Activated CD8-positive, alpha-beta memory T cell treated with anti-CD3 and anti-CD28 coated beads, Interleukin-2, amount 10 ng/mL, durations not matched to agents 7 days and 5 days (primary cell): ENCODE results near the gene PDE3A. TPM values are rescaled to one million over a fixed set of nuclear protein-coding genes. Genes with fewer than 3 reads are reported as not detected.
A peak's percentile ranks its signal among the peaks of the same experiment; 100 is the strongest.

Experiments used
- ATAC-seq: fragments of 150-1000 bp; cut with Tn5 transposase; one replicate; pipeline ENCODE4 v1.10.0; 2021; ENCODE audit warnings: moderate library complexity
- CTCF ChIA-PET: fragments of 350-600 bp; sonication (Branson Sonifier 250); formaldehyde crosslinking; loops from one replicate; lab custom pipeline; 2021; ENCODE audit warnings: antibody characterized with exemption; lab: Charles Lee
- DNase-seq: peaks from one replicate; pipeline ENCODE4 v3.0.0-alpha.2; 2020
- H3K27ac Mint-ChIP-seq: one replicate; pipeline ENCODE4 v1.8.0; 2021; ENCODE audit warnings: mild to moderate bottlenecking, mixed read lengths
- H3K27me3 Mint-ChIP-seq: one replicate; pipeline ENCODE4 v1.8.0; 2021; ENCODE audit warnings: mixed read lengths
- H3K36me3 Mint-ChIP-seq: one replicate; pipeline ENCODE4 v1.8.0; 2021; ENCODE audit warnings: mild to moderate bottlenecking, mixed read lengths
- H3K4me1 Mint-ChIP-seq: one replicate; pipeline ENCODE4 v1.8.0; 2021; ENCODE audit warnings: mixed read lengths
- H3K4me3 Mint-ChIP-seq: one replicate; pipeline ENCODE4 v1.8.0; 2021; ENCODE audit warnings: mild to moderate bottlenecking, moderate library complexity, mixed read lengths
- H3K9me3 Mint-ChIP-seq: one replicate; pipeline ENCODE4 v1.8.0; 2022; ENCODE audit warnings: low read depth, mixed read lengths
- total RNA-seq, 2 experiments: library from RNA; stranded (reverse); gene quantifications; one replicate each; pipeline ENCODE4 v1.2.3, GENCODE V29; 2021

The PDE3A gene
- total RNA-seq, 2 experiments from 2014 or later = not detected

GRCh38 chr12:20487519-20487918 is 119.2 kb downstream of the PDE3A start:
- Mint-ChIP-seq H3K4me1 (peaks cover 7% of the 10 kb centered on the region), H3K9me3 (no peaks in the 10 kb centered on the region), H3K4me3 (no peak overlapping the region), H3K36me3 (no peaks in the 10 kb centered on the region), H3K27me3 (no peaks in the 10 kb centered on the region), H3K27ac (no peak overlapping the region)
- ATAC-seq (no peak), DNase-seq (no peak)
- CTCF ChIA-PET = no interaction called here

GRCh38 chr12:20489645-20490044 is 121.3 kb downstream of the PDE3A start:
- no peaks in the 10 kb centered on the region for H3K27me3 Mint-ChIP-seq
- CTCF ChIA-PET = no interaction called here
- no peaks in the 10 kb centered on the region for H3K9me3 Mint-ChIP-seq
- ATAC-seq (no peak), DNase-seq (no peak)
- no peak overlapping the region for H3K27ac Mint-ChIP-seq
- no peak overlapping the region for H3K4me3 Mint-ChIP-seq
- H3K36me3 Mint-ChIP-seq = no peaks in the 10 kb centered on the region
- H3K4me1 Mint-ChIP-seq = peaks cover 7% of the 10 kb centered on the region

- Mint-ChIP-seq H3K27ac (no peak overlapping the region), H3K9me3 (no peaks in the 10 kb centered on the region), H3K4me3 (no peak overlapping the region), H3K36me3 (no peaks in the 10 kb centered on the region), H3K4me1 (peaks cover 7% of the 10 kb centered on the region), H3K27me3 (no peaks in the 10 kb centered on the region)
- no peak for DNase-seq
- ATAC-seq = no peak
- CTCF ChIA-PET = no interaction called here
Observed at GRCh38 chr12:20490213-20490612, 121.9 kb downstream of the PDE3A start.

- Mint-ChIP-seq H3K27me3 (no peaks in the 10 kb centered on the region), H3K4me3 (no peak overlapping the region), H3K36me3 (no peaks in the 10 kb centered on the region), H3K9me3 (no peaks in the 10 kb centered on the region), H3K4me1 (peaks cover 7% of the 10 kb centered on the region), H3K27ac (no peak overlapping the region)
- DNase-seq (no peak), ATAC-seq (no peak)
- CTCF ChIA-PET = no interaction called here
Observed at GRCh38 chr12:20491290-20491689, 123.0 kb downstream of the PDE3A start.

- H3K36me3 Mint-ChIP-seq = no peaks in the 10 kb centered on the region
- H3K27ac Mint-ChIP-seq = no peak overlapping the region
- ATAC-seq (peak; percentile 53), DNase-seq (peak; percentile 46)
- no peak overlapping the region for H3K4me3 Mint-ChIP-seq
- peaks cover 7% of the 10 kb centered on the region for H3K4me1 Mint-ChIP-seq
- CTCF ChIA-PET = no interaction called here
- no peaks in the 10 kb centered on the region for H3K9me3 Mint-ChIP-seq
- no peaks in the 10 kb centered on the region for H3K27me3 Mint-ChIP-seq
Observed at GRCh38 chr12:20492251-20492760, 124.0 kb downstream of the PDE3A start.

GRCh38 chr12:20493934-20494333 is 125.6 kb downstream of the PDE3A start:
- ATAC-seq (no peak), DNase-seq (no peak)
- Mint-ChIP-seq H3K27me3 (no peaks in the 10 kb centered on the region), H3K27ac (no peak overlapping the region), H3K4me1 (peaks cover 7% of the 10 kb centered on the region), H3K4me3 (no peak overlapping the region), H3K36me3 (no peaks in the 10 kb centered on the region), H3K9me3 (no peaks in the 10 kb centered on the region)
- CTCF ChIA-PET = interaction anchor here (0.7 kb wide), 1 partner anchor 12 kb away, joined by 3 read pairs; no protein-coding TSS in a partner anchor

- CTCF ChIA-PET = no interaction called here
- H3K27me3 Mint-ChIP-seq = no peaks in the 10 kb centered on the region
- no peak overlapping the region for H3K4me3 Mint-ChIP-seq
- H3K4me1 Mint-ChIP-seq = peaks cover 7% of the 10 kb centered on the region
- ATAC-seq (no peak), DNase-seq (no peak)
- no peaks in the 10 kb centered on the region for H3K9me3 Mint-ChIP-seq
- no peaks in the 10 kb centered on the region for H3K36me3 Mint-ChIP-seq
- H3K27ac Mint-ChIP-seq = no peak overlapping the region
Observed at GRCh38 chr12:20494851-20495250, 126.5 kb downstream of the PDE3A start.

- Mint-ChIP-seq H3K27me3 (no peaks in the 10 kb centered on the region), H3K4me3 (no peak overlapping the region), H3K27ac (no peak overlapping the region), H3K36me3 (no peaks in the 10 kb centered on the region), H3K9me3 (no peaks in the 10 kb centered on the region), H3K4me1 (peaks cover 7% of the 10 kb centered on the region)
- no peak for DNase-seq
- ATAC-seq = no peak
- CTCF ChIA-PET = no interaction called here
Observed at GRCh38 chr12:20495997-20496396, 127.7 kb downstream of the PDE3A start.

GRCh38 chr12:20497707-20498106 is 129.4 kb downstream of the PDE3A start:
- H3K27ac Mint-ChIP-seq = no peak overlapping the region
- no peaks in the 10 kb centered on the region for H3K4me1 Mint-ChIP-seq
- ATAC-seq (no peak), DNase-seq (no peak)
- no peaks in the 10 kb centered on the region for H3K27me3 Mint-ChIP-seq
- CTCF ChIA-PET = no interaction called here
- no peaks in the 10 kb centered on the region for H3K9me3 Mint-ChIP-seq
- H3K4me3 Mint-ChIP-seq = no peak overlapping the region
- no peaks in the 10 kb centered on the region for H3K36me3 Mint-ChIP-seq

- no peak for ATAC-seq
- Mint-ChIP-seq H3K9me3 (no peaks in the 10 kb centered on the region), H3K27ac (no peak overlapping the region), H3K27me3 (no peaks in the 10 kb centered on the region), H3K36me3 (no peaks in the 10 kb centered on the region), H3K4me1 (no peaks in the 10 kb centered on the region), H3K4me3 (no peak overlapping the region)
- CTCF ChIA-PET = no interaction called here
- DNase-seq = no peak
Observed at GRCh38 chr12:20501958-20502357, 133.6 kb downstream of the PDE3A start.

- ATAC-seq (no peak), DNase-seq (no peak)
- no peaks in the 10 kb centered on the region for H3K9me3 Mint-ChIP-seq
- CTCF ChIA-PET = no interaction called here
- no peaks in the 10 kb centered on the region for H3K36me3 Mint-ChIP-seq
- H3K27ac Mint-ChIP-seq = no peak overlapping the region
- no peak overlapping the region for H3K4me3 Mint-ChIP-seq
- H3K27me3 Mint-ChIP-seq = no peaks in the 10 kb centered on the region
- H3K4me1 Mint-ChIP-seq = no peaks in the 10 kb centered on the region
Observed at GRCh38 chr12:20503858-20504257, 135.5 kb downstream of the PDE3A start.

- Mint-ChIP-seq H3K27ac (no peak overlapping the region), H3K27me3 (no peaks in the 10 kb centered on the region), H3K9me3 (no peaks in the 10 kb centered on the region), H3K4me3 (no peak overlapping the region), H3K36me3 (no peaks in the 10 kb centered on the region), H3K4me1 (no peaks in the 10 kb centered on the region)
- CTCF ChIA-PET = no interaction called here
- ATAC-seq (no peak), DNase-seq (no peak)
Observed at GRCh38 chr12:20505056-20505455, 136.7 kb downstream of the PDE3A start.

- H3K27ac Mint-ChIP-seq = no peak overlapping the region
- CTCF ChIA-PET = no interaction called here
- H3K4me3 Mint-ChIP-seq = no peak overlapping the region
Observed at GRCh38 chr12:20507056-20507455, 138.7 kb downstream of the PDE3A start.

GRCh38 chr12:20507711-20508110 is 139.4 kb downstream of the PDE3A start:
- no peaks in the 10 kb centered on the region for H3K27me3 Mint-ChIP-seq
- DNase-seq (no peak), ATAC-seq (no peak)
- H3K4me3 Mint-ChIP-seq = no peak overlapping the region
- no peaks in the 10 kb centered on the region for H3K36me3 Mint-ChIP-seq
- CTCF ChIA-PET = no interaction called here
- no peaks in the 10 kb centered on the region for H3K4me1 Mint-ChIP-seq
- no peak overlapping the region for H3K27ac Mint-ChIP-seq
- H3K9me3 Mint-ChIP-seq = no peaks in the 10 kb centered on the region

More at GRCh38 chr12:20507056-20507455, 138.7 kb downstream of the PDE3A start:
- DNase-seq (no peak), ATAC-seq (no peak)
- Mint-ChIP-seq H3K4me1 (no peaks in the 10 kb centered on the region), H3K27me3 (no peaks in the 10 kb centered on the region), H3K9me3 (no peaks in the 10 kb centered on the region), H3K36me3 (no peaks in the 10 kb centered on the region)

- H3K36me3 Mint-ChIP-seq = no peaks in the 10 kb centered on the region
- H3K27ac Mint-ChIP-seq = no peak overlapping the region
- H3K9me3 Mint-ChIP-seq = no peaks in the 10 kb centered on the region
- no peak overlapping the region for H3K4me3 Mint-ChIP-seq
- CTCF ChIA-PET = interaction anchor here (0.7 kb wide), 1 partner anchor 551 kb away, joined by 3 read pairs; no protein-coding TSS in a partner anchor
- no peaks in the 10 kb centered on the region for H3K4me1 Mint-ChIP-seq
- DNase-seq (no peak), ATAC-seq (no peak)
- no peaks in the 10 kb centered on the region for H3K27me3 Mint-ChIP-seq
Observed at GRCh38 chr12:20508359-20508758, 140.0 kb downstream of the PDE3A start.
